GM18907 (cell line): ENCODE results near the gene UBN1.
A peak's percentile ranks its signal among the peaks of the same experiment; 100 is the strongest.

Experiments
- ATAC-seq: cut with Tn5 transposase; IDR thresholded peaks from one replicate; pipeline ENCODE4 v1.9.1; 2021; ENCODE audit warnings: mild to moderate bottlenecking, moderate library complexity; ENCODE audit not compliant: unreplicated experiment

The UBN1 gene

GRCh38 chr16:4855804-4856203 is 8.5 kb downstream of the UBN1 start:
- no peak for ATAC-seq

GRCh38 chr16:4859190-4859899 is 12.1 kb downstream of the UBN1 start:
- ATAC-seq, result no peak

GRCh38 chr16:4859900-4860255 is 12.6 kb downstream of the UBN1 start:
- no peak for ATAC-seq

- ATAC-seq, result no peak
These were observed 13.6 kb downstream of the UBN1 start for GRCh38 chr16:4860727-4861342.

GRCh38 chr16:4862639-4863038 is 15.4 kb downstream of the UBN1 start:
- no peak for ATAC-seq

GRCh38 chr16:4864728-4865127 is 17.4 kb downstream of the UBN1 start:
- ATAC-seq, result no peak

- ATAC-seq, result no peak
These were observed 18.1 kb downstream of the UBN1 start for GRCh38 chr16:4865231-4865860.

GRCh38 chr16:4866586-4866985 is 19.3 kb downstream of the UBN1 start:
- no peak for ATAC-seq

GRCh38 chr16:4868026-4868425 is 20.7 kb downstream of the UBN1 start:
- peak; percentile 80 for ATAC-seq

GRCh38 chr16:4868535-4868934 is 21.3 kb downstream of the UBN1 start:
- ATAC-seq, result no peak

GRCh38 chr16:4869147-4869805 is 22.0 kb downstream of the UBN1 start:
- no peak for ATAC-seq

GRCh38 chr16:4870138-4870671 is 22.9 kb downstream of the UBN1 start:
- no peak for ATAC-seq

- no peak for ATAC-seq
These were observed 23.8 kb downstream of the UBN1 start for GRCh38 chr16:4871071-4871470.

GRCh38 chr16:4873091-4873490 is 25.8 kb downstream of the UBN1 start:
- no peak for ATAC-seq

GRCh38 chr16:4874666-4875065 is 27.4 kb downstream of the UBN1 start:
- no peak for ATAC-seq

GRCh38 chr16:4876646-4877379 is 29.5 kb downstream of the UBN1 start:
- ATAC-seq, result no peak

GRCh38 chr16:4877380-4877685 is 30.1 kb downstream of the UBN1 start:
- ATAC-seq, result no peak

GRCh38 chr16:4879049-4879448 is 31.8 kb downstream of the UBN1 start:
- ATAC-seq, result no peak

GRCh38 chr16:4880006-4880580 is 32.8 kb downstream of the UBN1 start:
- ATAC-seq, result no peak

- no peak for ATAC-seq
These were observed 34.8 kb downstream of the UBN1 start for GRCh38 chr16:4882000-4882632.
